G401 (cell line): ENCODE data around the gene AHNAK. TPM values are rescaled to one million over a fixed set of nuclear protein-coding genes. Genes with fewer than 3 reads are reported as not detected.
A peak's percentile ranks its signal among the peaks of the same experiment; 100 is the strongest.
"Not testable (repeated sequence)": the region's sequence is repeated elsewhere in the genome, so short reads cannot be mapped to it uniquely, and the experiment has no call there.

Experiments used
- DNase-seq: peaks from one replicate; pipeline ENCODE4 v3.0.0-alpha.2; 2015; ENCODE audit warnings: low spot score
- in situ Hi-C: cut with HindIII; loops from 2 replicates; pipeline ENCODE4 v1.10.0; 2016; ENCODE audit warnings: low sequenced_read_pairs, mixed read lengths
- total RNA-seq: library from RNA; depleted of rRNA; stranded (reverse); fragments of >200 nt; shearing (Covaris generic); gene quantifications from 2 replicates; pipeline ENCODE4 v1.2.3, GENCODE V29; 2014

AHNAK gene
- total RNA-seq, 1 experiment from 2014 or later: 197 TPM

DNA sequence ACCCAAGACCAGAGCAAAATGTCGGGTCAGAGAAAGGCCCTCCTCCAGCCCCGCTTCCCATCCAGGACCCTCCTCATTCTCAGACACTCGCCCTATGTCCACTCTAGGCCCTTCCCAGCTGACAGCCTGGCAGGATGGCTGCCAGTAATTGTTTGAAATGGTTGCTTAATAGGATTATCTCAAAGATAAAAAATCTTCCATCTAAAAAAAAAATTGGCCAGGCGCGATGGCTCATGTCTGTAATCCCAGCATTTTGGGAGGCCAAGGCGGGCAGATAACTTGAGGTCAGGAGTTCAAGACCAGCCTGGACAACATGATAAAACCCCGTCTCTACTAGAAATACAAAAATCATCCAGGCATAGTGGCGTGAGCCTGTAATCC lies 95.4 kb downstream of the AHNAK start:
- in situ Hi-C loops: no loop called here
- DNase-seq: no peak

DNA sequence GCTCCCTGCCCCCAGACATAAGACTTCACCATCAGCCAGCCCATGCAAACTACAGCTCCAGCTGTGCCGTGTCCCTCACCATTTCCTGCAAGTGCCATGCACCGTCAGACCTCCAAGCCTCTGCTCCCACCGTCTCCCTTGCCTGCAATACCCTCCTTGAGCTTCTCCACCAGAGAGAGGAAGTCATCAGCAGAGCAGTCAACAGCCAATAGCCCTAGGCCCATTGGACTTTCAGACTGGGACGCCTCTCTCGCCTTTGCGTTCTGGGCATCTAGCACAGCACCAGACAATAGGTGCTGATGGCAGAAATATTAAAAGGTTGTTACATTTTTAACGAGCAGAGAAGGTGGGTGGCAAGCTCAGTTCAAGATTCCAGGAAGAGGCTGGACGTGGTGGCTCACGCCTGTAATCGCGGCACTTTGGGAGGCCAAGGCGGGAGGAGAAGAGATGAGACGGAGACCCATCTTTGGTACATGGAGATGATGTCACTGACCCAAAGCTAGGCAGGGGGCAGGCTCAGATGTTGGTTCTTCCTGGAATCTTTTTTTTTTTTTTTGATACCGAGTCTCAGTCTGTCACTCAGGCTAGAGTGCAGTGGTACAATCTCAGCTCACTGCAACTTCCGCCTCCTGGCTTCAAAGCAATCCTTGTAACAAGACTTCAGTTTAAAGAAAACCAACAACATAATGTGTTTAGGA lies 95.9 kb downstream of the AHNAK start:
- DNase-seq: no peak
- in situ Hi-C loops: no loop called here

DNA sequence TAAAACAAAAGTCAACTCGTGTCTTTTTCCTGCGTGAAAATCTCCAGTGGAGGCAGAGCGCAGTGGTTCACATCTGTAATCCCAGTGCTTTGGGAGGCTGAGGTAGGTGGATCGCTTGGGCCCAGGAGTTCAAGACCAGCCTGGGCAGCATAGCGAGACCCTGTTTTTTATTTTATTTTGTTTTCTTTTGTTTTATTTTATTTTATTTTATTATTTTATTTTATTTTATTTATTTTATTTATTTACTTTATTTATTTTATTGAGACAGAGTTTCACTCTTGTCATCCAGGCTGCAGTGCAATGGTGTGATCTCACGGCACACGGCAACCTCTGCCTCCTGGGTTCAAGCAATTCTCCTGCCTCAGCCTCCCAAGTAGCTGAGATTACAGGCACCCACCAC lies 96.7 kb downstream of the AHNAK start:
- in situ Hi-C loops: loop anchor here (25.0 kb wide), 1 partner anchor 112 kb away; the partner anchor contains the start of gene EEF1G

DNA sequence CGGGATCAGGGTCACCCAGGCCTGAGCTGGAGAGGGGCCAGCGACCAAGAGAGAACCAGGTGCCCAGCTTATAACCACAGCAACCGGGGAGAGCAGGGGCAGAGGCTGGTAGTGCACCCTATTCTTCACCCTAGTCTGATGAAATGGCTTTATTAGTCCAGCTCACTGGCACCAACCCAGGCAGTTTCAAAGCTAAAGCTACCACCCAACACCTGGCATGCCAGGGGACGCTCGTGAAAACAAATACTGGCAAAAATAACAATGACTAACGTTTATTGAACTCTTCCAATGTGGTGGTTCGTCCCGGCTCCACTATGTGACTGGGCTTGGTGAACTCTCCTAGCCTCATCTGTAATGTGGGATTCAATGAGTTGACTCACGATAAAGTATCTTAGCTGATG lies 97.2 kb downstream of the AHNAK start:
- in situ Hi-C loops: loop anchor here (25.0 kb wide), 1 partner anchor 113 kb away; the partner anchor contains the start of gene EEF1G
- no peak for DNase-seq

More for the DNA sequence above, 96.7 kb downstream of the AHNAK start:
- not testable (repeated sequence) for DNase-seq

DNA sequence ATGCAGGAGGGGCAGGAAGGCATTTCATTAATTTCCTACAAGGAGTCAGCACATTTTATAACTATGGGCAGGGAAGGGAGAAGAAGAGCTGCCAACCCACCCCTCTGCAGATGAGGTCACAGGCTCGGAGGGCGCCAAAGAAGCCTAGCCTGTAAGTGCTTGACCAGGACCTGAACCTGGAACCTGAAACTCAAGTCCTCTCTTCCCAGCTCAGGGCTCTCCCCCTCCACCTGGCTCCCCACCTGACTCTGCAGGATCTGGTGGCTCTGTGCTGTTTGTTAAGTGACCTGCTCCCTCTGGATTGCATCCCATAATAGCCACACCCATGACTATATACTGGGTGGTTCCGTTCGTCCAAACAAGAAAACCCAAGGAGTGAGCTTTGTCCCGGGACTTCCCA lies 100.5 kb downstream of the AHNAK start:
- in situ Hi-C loops: loop anchor here (25.0 kb wide), 1 partner anchor 116 kb away; the partner anchor contains the start of gene EEF1G
- DNase-seq: no peak

DNA sequence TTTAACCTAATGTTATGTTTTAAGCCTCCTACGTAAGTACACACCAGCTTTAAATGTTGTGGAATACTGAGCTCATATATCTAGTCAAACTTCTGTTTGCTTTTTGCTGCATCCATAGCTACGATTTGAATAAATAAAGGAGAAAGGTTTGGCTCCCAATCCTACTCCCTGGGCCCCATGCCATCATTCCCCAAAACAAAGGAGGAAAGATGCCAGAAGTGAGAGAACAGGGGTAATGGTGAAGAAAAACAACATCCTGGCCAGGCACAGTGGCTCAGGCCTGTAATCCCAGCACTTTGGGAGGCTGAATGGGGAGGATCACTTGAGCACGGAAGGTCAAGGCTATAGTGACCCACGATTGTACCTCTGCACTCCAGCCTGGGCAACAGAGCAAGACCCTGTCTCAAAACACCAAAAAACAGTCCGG lies 101.3 kb downstream of the AHNAK start:
- in situ Hi-C loops: loop anchor here (25.0 kb wide), 1 partner anchor 117 kb away; the partner anchor contains the start of gene EEF1G

DNA sequence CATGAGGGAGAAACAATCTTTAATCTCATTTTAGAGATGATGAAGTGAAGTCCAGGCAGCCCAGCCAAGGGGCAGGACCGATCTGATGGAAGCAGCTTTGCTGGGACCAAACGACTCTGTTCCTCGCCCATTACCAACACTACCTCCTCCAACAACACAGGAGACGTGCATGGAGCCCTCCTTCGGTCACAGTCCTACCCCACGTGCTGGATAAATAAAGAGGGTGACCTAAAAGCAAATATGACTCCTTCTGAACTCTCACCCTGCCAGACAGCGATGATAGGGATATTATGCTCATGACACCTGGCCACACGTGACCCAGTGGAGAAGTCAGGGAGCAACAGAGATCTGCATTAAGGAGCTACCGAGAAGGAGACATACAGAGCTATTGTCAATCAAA lies 101.8 kb downstream of the AHNAK start:
- in situ Hi-C loops: loop anchor here (25.0 kb wide), 1 partner anchor 117 kb away; the partner anchor contains the start of gene EEF1G
- DNase-seq: peak; percentile 57

More for the DNA sequence above, 101.3 kb downstream of the AHNAK start:
- peak; percentile 58 for DNase-seq

DNA sequence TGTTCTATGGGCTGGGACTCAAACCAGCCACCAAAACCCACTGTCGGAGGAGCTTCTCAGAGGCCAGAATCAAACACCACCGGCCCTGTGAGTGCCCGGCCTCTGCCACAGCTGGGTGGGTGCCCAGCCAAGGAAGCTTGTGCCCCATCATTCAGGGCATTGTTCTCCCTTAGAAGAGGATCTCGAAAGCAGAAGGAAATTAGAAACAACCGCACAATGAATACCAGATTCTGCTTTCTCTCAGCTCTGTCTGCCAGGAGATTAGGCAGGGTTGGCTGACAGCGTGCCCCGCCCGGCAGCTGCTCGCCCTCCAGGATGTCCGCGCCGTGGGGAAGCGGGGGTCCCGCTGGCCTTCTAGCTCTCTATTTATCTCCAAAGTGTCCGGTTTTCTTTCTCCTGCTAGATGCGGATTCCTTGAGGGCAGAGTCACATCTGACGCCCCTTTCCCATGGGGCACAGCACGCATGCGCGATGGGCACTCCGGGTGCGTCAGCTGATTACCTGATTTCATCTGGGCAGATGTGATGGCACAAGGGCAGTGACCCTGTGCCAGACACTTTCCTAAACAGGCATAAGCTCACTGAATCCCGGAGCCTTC lies 102.3 kb downstream of the AHNAK start:
- peak; percentile 72 for DNase-seq
- in situ Hi-C loops: loop anchor here (25.0 kb wide), 1 partner anchor 118 kb away; the partner anchor contains the start of gene EEF1G

DNA sequence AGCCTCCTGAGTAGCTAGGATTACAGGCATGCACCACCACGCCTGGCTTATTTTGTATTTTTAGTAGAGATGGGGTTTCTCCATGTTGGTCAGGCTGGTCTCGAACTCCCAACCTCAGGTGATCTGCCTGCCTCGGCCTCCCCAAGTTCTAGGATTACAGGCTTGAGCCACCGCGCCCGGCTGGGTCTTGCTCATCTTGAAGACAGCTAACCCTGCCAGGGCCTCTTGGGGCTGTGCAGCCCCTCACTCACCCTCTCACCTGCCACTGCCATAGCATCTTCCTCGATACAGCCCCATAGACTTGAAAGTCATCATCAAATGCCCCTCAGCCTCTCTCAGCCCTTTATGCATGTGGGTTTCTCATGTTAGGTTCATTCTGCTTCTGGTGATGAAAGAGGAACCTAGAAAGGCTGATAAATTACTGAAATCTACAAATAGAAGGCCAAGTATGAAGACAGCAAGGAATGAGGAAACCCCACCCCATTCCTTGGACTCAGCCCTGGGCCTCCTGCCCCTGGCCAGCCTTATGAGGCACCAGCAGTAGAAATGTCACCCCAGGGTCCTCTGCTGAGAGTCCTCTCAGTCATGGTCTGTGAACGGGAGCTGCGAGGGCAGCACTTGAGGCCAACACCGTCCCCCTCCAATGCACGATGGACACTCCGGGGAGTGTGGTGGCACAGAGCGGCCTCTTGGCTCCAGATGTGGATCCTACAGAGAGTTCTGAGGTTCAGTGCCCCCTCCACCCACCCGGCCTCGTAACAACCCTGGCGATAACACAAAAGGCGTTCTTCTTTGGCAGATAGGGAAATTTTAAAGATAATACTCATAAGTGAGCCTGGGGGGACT lies 103.0 kb downstream of the AHNAK start:
- in situ Hi-C loops: loop anchor here (25.0 kb wide), 1 partner anchor 119 kb away; the partner anchor contains the start of gene EEF1G

DNA sequence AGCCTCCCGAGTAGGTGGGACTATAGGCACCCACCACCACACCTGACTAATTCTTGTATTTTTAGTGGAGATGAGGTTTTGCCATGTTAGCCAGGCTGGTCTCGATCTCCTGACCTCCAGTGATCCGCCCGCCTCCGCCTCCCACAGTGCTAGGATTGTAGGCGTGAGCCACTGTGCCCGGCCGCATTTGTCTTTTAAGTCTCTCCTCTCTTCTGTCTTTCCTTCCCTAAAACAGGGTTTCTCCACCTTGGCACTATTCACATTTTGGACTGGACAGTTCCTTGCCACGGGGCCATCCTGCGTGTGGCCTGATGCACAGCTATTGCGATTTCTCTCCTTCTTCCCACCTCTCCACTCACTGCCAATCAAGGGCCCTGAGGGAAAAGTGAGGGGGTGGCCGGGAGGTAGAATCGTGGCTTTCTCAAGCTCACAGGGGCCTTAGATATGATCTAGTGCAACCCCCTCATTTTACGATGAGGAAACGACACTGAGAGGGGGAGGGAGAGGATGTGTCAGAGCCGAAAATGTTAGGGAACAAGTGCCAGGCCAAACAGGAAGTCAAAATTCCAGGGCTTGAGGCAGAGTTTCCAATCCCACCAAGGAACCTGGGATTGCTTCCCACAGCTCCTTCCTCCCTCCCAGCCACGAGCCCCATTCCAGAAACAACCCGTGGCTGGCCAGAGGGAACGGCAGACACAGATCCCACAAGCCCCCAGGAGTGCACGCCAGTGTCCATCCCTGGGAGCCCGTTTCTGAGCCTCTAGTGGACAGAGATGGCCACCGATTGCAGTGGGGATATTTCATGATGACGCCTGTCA lies 106.6 kb downstream of the AHNAK start:
- in situ Hi-C loops: loop anchor here (10.0 to 25.0 kb wide), 2 partner anchors 55 to 122 kb away; partner anchors contain the start of gene EEF1G
- no peak for DNase-seq

More for the DNA sequence above, 103.0 kb downstream of the AHNAK start:
- no peak for DNase-seq

DNA sequence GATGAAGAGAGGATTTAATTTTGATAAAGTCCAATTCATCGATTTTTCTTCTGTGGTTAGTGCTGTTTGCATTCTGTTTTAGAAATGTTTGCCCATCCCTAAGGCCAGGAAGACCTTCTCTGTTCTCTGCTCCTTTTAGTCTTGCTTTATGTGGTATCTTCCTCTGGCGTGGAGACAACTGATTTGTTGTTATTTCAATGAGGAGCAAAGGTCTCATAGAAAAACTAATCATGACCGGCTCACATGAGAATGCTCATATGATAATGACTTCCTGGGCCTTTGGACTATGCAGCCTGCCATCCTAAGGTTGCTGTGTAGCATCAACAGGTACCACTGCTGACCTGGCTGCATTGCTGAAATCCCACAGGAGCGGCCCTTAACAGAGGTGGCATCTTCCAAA lies 108.0 kb downstream of the AHNAK start:
- DNase-seq: no peak
- in situ Hi-C loops: loop anchor here (10.0 to 25.0 kb wide), 2 partner anchors 56 to 124 kb away; partner anchors contain the start of gene EEF1G

DNA sequence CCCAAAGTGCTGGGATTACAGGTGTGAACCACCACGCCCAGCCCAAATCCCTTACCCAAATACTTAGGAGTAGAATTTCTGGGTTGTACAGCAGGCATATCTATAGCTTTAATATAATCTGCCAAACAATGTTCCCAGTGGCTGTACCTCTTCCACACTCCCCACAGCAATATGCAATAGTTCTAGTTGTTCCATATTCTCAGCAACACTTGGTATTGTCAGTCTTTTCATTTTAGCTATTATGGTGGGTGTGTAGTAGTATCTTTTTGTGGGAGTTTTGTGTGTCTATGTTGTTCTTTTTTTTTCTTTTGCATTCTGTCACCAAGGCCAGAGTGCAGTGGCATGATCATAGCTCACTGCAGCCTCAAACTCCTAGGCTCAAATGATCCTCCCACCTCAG lies 109.0 kb downstream of the AHNAK start:
- in situ Hi-C loops: loop anchor here (10.0 to 25.0 kb wide), 2 partner anchors 57 to 125 kb away; partner anchors contain the start of gene EEF1G
- DNase-seq: no peak

DNA sequence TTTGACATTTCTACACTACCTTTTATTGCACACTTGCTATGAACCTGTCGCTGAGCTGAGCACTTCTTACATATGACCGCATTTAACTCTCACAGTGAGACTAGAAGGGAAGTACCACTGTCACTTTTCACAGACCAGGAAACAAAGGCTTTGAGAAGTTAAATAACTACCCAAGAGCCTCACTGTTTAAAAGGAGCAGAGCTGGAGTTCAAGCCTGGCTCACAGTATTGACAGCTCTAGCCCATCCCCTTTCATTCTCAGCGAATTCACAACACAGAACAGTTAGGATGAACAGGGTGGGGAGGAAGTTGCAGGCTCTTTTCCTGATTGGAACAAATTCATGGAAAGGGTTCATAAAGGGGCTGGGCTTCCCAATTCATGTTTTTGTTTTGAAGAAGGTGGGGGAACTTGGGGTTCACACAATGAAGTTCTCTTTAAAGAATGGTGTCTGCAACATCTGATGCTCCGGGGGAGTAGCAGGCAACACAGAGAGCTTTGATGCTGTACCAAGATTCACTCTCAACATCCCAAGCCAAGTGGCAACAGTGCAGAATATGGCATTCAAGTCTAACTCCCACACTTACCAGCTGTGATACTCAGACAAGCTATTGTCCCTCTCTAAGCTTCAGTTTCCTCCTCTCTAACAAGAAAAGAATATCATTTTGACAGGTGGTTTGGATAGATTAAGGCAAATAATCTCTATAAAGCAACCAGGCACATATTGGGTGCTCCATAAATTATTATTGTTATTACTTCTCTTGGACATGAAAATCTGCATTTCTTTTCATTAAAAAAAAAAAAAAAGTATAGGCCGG lies 110.6 kb downstream of the AHNAK start:
- DNase-seq: no peak
- in situ Hi-C loops: loop anchor here (10.0 to 25.0 kb wide), 2 partner anchors 59 to 126 kb away; partner anchors contain the start of gene EEF1G

DNA sequence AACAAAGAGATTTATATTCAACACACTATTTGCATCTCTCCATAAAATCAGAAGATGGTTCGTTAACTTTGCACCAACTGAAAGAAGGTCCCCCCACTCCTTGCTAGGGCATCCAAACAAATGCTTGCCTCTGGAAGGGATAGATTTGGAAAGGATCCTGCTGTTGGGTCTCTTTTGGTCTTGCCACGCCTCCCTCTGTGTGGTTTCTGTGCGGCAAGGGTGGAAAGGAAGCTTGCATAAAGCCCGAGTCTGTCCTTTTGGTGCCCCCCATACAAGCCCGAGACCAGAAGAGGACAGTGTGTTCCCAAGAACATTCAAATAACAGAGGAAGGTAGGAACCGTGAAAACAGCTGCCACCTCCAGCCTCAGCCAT lies 112.7 kb downstream of the AHNAK start:
- in situ Hi-C loops: loop anchor here (10.0 to 25.0 kb wide), 2 partner anchors 61 to 128 kb away; partner anchors contain the start of gene EEF1G

DNA sequence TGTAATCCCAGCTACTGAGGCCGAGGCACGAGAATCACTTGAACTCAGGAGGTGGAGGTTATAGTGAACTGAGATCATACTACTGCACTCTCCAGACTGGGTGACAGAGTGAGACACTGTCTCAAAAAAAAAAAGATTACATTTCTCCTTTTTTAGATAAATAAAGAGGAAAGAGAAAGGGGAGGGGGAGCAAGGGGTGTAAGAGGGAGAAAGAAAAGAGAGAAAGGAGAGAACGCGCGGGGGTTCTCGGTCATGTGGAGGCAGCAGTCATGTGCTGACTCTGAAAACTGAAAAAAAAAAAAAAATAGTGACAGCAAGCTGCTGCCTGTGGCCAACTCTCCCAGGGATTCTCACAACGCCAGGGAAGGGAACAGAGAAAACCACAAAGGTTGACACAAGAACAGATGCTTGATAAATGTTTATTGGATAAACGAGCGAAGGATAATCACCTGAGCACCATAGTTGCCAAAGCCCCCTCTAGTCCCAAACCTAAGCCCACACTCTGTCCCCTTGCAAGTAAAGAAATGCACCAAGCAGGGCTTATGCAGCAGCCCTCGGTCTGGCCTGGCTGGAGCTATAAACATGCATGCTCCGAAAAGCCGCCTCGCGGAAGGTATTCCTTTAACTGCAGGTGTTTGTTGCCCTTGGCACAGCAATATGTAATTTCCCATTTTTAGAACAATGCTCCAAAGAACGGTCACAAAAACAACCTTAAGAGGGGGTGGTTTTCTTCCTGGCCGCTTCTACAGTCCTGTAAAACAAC lies 113.3 kb downstream of the AHNAK start:
- in situ Hi-C loops: loop anchor here (10.0 to 25.0 kb wide), 2 partner anchors 61 to 129 kb away; partner anchors contain the start of gene EEF1G

More for the DNA sequence above, 112.7 kb downstream of the AHNAK start:
- peak; percentile 57 for DNase-seq

DNA sequence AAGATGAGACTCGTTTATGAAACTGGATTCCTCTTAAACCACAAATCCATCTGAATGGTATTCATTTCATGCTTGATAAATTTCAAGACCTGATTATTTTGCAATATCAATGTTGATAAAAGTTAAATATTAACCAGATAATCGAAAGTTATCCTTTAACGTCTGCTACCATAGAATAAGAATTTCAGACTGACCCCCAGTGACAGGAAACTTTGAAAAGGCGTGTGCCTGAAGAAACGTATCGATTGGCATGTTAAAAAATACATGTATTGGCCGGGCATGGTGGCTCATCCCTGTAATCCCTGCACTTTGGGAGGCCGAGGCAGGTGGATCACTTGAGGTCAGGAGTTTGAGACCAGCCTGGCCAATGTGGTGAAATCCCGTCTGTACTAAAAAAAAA lies 113.9 kb downstream of the AHNAK start:
- DNase-seq: no peak
- in situ Hi-C loops: loop anchor here (10.0 to 25.0 kb wide), 2 partner anchors 62 to 130 kb away; partner anchors contain the start of gene EEF1G

More for the DNA sequence above, 113.3 kb downstream of the AHNAK start:
- peak; percentile 40 for DNase-seq
